Left colon (tissue), 2 donors: ENCODE data around the gene RCAN3. TPM values are rescaled to one million over a fixed set of nuclear protein-coding genes. Genes with fewer than 3 reads are reported as not detected.

Experiments used
- total RNA-seq, 2 donors: library from RNA; stranded (reverse); fragmentation: NEBNext Ultra II Directional; extraction: Animal tissue kit (Norgen Biotek cat#: 25700); gene quantifications; one replicate each; pipeline ENCODE4 v1.2.1, GENCODE V29; 2021
- donor health status: DM: no; HTN: no; CAD: no.
- donor health status: DM: yes; HTN: yes; CAD: no.

The RCAN3 gene
- total RNA-seq, 2 donors from 2014 or later: 12.8 to 15.4 TPM

Other genes starting within 250 kb of the RCAN3 start
- gene GRHL3, start 183.5 kb upstream of the RCAN3 start, total RNA-seq: under 1 TPM in 1 of 2 donors, not detected in 1; 0.45 TPM
- 10 to 100 TPM; 17.6 to 24.7 TPM for gene STPG1, start 89.1 kb upstream of the RCAN3 start, total RNA-seq
- gene NIPAL3, start 87.0 kb upstream of the RCAN3 start, total RNA-seq: 10 to 100 TPM; 33.9 to 48.2 TPM
- 1 to 10 TPM; 1.2 to 2.2 TPM for gene NCMAP, start 53.3 kb downstream of the RCAN3 start, total RNA-seq
- gene SRRM1, start 140.5 kb downstream of the RCAN3 start, total RNA-seq: 100 to 1,000 TPM; 106 to 115 TPM
- gene CLIC4, start 242.6 kb downstream of the RCAN3 start, total RNA-seq: 10 to 100 TPM; 39.4 to 79.8 TPM